ENCODE results near the gene ARMC2.

GRCh38 chr6:108874470-108875160 lies 26.4 kb downstream of the ARMC2 start:
- TF ChIP-seq POLR2AphosphoS5 (IDR thresholded peaks at IDR 0.05; ENCODE audit: borderline replicate concordance, low read depth, low read length): no peak
- TF ChIP-seq EZH2 (IDR thresholded peaks at IDR 0.05): no peak
- no peak for TF ChIP-seq FOXP2 (optimal IDR thresholded peaks at IDR 0.05; ENCODE audit: control extremely low read depth, extremely low read length, insufficient read depth)
